CD4-positive, alpha-beta T cell treated with Interleukin-6 at 100 ng/mL for 8 hours (primary cell): ENCODE data around the gene DCTN4.
"Not testable (repeated sequence)": the region's sequence is repeated elsewhere in the genome, so short reads cannot be mapped to it uniquely, and the experiment has no call there.

Experiments
- DNase-seq: peaks from one replicate; pipeline ENCODE4 v3.0.0-alpha.2; 2020; ENCODE audit warnings: mixed read lengths, low spot score

The DCTN4 gene

DNA sequence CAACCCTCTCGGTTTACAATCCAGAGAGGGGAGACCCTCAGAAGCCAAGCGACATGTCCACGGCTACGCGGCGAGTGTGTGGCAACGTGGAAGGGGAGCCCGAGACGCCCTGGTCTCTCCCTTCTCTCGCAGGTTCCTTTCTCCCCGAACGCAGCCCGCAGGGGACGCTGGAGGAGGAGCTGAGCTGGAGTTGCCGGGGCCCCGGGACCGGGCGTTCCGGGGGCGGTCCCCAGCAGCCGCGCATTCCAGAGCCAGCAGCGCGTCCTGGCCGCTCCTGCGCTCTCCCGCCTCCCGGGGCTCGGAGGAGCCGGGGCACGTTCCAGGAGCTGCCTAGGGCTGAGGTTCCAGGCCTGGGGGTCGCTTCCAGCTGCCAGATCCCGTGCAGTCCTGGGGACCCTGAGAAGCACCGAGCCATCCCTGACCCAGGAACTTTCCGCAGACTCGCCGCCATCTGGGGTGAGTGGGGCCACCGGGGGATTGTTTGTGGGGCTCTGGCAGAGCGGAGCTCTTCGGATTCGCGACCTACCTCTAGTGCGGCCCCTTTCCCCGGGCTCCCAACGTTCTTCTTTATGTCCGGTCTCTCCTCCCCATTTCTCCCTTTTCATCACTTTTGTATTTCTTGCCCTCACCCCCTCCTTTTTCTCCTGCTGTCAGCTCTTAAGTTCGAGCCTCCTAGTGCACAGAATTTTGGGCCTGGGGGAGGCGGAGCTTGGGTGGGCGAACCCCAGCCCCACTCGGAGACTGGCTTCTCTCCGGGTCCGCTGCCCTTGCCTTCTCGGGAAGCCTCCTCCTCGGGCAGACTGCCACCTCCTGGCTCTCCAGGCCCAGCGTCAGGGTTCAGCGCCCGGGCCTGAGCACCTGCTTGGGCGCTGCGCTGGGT, 19.9 kb upstream of the DCTN4 start, which contains the start of gene SMIM3:
TSS of gene SMIM3 (plus strand) at position 241 of the 880 bp plus-strand sequence. CDS start 16,684 bp downstream, outside the sequence.
- DNase-seq = peak; percentile 71

DNA sequence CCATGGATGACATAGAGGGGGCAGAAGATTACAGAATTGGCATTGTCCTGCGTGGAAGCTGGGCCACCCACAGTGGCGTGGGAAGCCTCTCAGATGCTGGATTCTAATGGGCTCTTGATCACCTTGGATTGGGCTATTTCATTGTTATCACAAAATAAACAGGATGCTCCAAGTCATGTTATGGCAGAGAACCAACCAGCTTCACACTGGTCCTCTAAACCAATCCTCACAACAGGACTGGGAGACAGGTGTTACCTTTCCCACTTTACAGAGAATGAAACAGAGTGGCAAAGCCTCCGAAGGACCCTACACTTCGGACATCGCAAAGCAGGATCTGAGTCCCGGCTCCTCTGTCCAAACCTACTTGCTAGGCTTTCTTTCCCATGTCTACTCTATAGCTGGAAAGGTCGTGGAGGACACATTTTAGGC, 19.3 kb upstream of the DCTN4 start:
- DNase-seq = no peak

DNA sequence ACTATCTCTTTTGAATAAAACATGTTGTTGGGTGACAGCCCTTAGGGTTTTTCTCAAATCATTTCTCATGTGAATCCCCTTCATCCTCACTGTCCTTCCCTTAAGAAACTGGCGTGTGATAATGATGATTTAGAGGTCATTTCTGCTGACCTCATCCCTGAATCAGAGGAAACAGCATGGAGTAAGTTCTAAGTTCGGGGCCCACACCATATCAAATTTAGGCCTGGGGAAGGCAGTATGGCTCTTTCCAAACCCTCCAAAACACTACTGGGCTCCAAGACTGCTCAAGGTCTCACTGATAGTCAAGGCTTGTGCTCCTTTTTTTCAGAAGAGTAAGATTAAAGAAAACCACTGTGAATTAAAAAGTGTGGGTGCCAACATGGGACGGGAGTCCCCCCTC, 18.9 kb upstream of the DCTN4 start:
- no peak for DNase-seq

DNA sequence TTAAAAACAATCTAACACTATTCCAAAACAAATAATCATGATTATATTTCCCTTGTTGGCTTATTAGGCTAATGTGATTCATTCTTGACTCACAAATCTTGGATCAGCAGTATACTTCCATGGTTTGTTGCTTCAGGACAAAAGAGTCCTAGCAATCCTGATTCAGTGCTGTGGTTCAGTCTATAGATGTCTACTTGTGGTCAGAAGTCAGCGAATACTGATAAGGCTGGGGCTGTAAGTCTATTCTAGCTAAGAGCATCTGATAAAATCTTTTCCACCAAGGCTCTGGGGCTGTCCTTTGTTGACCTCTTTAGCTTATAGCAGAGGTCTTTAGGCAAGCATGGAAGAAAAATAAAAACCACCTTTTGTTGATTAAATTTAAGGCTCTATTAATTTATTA, 15.3 kb upstream of the DCTN4 start:
- no peak for DNase-seq

DNA sequence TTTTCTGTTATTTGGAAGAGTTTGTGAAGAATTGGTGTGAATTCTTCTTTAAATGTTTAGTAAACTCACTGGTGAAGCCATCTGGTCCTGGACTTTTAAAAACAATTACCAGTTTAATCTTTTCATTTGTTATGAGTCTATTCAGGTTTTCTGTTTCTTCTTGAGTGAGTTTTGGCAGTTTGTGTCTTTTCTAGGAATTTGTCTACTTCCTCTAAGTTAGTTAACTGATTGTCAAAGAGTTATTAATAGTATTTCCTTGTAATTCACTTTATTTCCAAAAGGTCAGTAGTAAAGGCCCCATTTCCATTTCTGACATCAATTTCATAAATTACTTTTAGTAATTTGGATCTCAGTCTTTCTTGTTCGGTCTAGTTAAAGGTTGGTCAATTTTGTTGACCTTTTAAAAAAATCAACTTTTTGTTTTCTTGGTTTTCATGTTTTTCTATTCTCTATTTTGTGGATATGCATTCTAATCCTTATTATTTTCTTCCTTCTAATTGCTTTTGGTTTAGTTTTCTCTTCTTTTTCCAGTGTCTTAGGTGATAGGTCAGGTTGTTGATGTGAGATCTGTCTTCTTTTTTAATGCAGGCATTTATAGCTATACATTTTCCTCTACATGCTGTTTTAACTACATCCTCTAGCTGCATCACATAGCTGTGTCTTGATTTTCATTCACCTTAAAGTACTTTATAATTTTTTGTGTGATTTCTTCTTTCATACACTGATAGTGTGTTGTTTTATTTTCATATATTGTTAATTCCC, 12.4 kb upstream of the DCTN4 start:
- no peak for DNase-seq

DNA sequence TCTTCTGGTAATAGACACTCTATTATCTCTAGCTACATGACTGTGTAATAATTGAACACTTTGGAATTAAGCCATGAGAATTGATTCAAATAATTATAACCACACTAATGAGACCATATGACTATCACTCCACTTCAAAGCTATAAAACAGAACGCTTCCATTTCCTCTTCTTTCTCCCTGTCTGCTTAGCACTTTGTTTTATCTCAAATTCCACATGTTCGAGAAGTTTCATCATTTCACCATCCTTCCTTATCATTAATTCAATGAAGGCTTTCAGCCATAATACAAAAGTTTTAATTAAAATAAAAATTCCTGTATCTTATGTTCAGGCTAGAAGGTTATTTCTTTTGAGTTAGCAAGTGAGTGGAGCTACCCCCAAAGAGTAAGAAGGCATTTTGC, 7.4 kb upstream of the DCTN4 start:
- no peak for DNase-seq

DNA sequence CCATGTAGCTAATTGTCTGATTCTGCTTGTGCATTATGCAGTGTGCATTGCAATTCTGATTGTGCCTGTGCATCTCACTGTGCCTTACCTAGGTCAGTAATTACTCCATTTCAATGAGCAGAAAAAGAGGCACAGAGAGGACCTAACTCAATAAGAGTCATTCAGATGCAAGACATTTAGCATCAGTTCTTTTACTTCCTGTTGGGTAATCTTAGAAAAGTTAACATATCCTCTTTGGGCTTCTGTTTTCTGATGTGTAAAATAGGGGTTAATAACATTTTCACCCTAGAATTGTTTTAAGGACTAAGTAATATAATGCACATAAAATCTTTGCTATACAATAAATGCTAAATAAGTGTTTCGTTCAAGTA, 7.0 kb upstream of the DCTN4 start:
- no peak for DNase-seq

DNA sequence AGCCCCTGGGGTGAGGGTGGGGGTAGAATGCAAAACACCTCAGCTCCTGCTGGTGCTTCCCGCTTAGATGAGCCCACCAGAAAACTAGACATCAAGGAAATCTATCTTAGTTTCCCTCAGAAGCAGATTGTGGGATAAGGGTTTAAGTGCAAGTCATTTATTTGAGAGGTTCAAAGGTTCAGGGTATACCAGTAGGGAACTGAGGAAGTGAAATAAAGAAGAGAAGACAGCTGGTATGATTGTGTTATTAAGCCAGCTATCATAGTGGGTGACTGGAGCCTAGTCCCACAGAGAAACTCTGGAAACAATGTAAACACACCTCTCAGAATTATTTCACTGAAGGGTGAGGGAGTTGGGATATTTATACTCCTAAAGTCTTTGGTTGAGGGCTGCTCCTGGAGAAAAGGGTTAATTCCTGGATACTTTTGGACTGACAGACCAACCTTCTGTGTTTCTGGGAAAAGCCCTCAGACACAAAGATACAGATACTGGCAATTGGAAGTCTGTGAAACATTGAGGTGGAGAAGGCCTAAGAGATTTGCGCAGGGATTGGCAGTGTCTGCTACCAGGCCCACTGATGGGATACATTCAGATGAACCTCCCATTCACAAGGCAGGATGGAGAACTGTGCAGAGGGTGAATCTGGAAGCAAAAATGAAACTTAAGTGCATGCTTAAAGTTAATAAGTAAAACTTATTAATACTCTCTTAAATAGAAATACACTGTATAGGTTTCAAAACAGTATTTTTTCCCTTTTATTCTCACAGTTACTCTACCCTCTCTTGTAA, 6.4 kb upstream of the DCTN4 start:
- no peak for DNase-seq

DNA sequence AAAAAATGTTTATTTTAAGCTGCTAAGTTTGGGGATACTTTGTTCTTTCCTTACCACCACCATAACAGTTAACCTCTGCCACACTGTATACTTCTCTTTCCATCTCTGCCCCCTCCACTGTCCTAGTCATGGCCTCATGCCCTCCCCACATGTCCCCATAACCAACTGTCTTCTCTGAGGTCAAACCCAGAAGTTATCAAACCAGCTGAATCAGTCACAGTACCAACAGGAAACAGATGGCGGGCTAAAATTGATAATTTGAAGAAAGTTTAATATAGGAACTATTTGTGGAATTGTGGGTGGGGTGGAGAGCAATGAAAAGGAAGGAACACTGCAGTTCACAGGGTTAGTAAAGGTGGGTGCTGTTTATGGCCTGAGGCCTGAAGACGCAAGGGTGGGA, 5.7 kb upstream of the DCTN4 start:
- no peak for DNase-seq

DNA sequence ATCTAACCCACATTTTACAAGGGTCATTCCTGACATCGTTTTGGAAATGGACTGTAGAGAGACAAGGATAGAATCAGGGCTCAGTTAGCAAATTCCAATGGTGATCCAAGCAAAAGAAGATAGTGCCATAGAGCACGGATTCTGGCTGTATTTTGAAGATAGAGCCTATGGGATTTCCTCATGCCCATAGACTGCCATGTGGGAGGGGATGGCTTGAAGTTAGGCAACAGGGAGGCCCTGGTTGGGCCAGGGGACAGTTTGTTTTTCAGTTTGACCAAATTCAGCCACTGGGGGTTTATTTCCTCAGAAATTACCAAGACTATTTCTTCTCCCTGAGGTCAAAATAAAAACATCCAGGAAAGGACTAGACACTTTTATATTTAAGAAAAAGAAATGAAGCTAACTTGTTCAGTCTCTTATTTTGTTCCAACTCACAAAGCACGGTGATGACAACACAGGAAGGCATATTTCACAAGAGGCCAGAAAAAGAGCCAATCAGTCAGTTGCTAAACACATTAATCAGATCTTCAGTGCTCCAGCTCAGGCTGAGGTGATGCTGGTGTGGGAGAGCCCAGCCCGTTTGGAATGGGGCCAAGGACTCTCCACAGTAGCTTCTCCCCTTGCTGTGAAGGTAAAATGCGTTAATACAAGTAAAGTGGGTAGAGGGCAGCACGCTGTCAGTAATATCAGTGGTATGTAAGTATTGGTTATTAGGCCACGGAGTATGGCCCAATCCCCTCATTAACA, 4.4 kb upstream of the DCTN4 start:
- DNase-seq = no peak

DNA sequence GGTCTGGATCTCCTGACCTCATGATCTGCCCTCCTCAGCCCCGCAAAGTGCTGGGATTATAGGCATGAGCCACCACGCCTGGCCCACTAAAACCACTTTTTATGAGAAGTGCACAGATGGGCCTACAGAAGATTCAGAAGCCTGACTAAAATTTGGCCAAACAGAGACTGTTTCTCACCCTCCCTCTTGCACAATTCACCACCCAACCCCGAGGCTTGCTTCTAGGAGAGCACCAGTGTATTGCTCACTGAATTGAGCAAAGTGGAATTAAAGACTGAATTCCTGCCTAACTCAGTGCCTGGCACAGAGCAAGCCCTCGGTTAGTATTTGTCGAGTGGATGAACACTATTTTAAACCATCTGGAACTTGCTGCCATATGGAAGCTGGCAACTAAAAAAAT, 3.4 kb upstream of the DCTN4 start:
- DNase-seq = no peak

DNA sequence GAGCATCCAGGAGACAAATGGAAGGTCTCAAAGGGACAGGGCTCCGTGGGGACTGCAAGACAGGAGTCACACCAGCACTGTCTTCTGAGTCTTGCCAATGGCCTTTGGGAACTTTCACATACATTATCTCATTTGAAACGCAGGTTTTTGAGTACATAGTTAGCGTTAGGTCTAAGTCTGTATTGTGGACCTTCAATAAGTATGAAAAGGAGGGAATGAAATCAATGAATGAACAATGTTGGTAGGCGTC, 442 bp upstream of the DCTN4 start:
- no peak for DNase-seq

DNA sequence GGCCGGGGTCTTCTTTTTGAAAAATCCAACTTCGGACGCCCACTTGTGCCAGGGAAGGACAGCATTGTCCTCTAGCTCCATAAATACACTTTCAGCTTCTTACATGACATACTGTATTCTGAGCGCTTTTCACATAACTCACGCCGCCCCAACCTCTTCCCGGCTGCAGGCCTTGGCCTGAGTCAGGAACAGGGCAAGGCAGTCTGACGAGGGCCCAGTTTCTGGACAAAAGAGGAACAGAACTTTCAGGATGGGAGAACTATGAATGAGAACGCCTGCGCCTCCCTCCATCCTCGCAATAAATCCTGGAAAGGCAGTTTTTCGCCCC, 650 bp downstream of the DCTN4 start:
- DNase-seq = no peak

DNA sequence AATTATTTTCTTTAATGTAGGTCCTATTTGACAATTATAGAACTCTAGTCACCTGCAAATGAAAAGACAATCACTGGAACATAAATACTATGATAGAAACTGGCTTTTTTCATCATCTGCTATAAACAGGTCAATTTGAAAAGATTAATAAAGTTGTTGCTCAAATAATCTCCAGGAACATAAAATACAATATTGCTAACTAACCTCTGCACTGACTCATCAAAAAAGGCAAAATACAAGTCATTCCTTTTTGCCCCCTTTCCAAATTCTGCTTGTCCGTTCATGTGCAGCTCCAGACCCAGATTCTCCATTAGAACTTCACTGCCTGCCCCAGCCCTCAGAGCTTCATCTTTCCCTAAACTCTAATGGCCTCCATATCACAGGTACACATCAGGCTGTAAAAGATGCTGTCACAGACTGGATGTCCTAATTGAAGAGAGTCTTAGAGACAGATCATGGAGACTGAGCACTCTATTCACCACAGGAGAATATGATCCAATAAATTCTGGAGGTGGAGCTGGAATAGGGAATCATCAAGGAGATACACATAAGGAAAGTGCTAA, 1.6 kb downstream of the DCTN4 start:
- no peak for DNase-seq

DNA sequence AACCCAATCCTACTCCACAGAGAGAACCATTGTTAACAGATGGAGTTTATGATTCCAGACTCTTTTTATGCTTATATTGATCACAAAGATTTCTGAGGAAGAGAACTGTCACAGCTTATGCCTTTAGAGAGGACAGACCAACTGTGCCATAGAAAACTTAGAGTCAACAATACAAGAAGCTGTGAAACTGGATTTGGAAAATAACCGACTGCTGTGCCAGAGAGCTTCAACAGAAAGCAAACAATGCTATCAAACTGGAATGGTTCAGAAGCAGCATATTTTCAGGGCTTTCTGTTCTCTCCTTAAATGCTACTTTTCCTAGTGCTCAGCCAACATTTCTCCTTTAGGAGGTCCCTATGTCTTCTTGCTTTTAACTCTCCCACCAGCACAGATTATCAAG, 5.0 kb downstream of the DCTN4 start:
- no peak for DNase-seq

DNA sequence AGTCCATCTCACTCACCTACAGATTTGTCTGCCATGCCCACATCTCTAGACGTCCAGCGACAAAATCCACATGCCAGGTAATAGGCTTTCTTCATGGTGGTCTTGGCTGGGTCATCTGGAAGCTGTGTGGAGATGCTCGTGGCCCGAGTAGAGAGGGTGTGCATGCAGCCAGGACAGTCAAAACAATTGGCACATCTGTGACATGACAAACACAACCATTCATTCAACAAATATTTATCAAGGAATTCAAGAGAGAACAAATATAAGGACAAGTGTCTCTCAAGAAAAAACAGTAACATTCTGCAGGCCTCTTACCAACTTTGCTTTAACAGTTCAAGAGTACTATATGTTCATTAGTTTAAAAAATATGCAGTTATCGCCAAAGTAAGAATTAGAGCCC, 5.4 kb downstream of the DCTN4 start:
- DNase-seq = no peak

DNA sequence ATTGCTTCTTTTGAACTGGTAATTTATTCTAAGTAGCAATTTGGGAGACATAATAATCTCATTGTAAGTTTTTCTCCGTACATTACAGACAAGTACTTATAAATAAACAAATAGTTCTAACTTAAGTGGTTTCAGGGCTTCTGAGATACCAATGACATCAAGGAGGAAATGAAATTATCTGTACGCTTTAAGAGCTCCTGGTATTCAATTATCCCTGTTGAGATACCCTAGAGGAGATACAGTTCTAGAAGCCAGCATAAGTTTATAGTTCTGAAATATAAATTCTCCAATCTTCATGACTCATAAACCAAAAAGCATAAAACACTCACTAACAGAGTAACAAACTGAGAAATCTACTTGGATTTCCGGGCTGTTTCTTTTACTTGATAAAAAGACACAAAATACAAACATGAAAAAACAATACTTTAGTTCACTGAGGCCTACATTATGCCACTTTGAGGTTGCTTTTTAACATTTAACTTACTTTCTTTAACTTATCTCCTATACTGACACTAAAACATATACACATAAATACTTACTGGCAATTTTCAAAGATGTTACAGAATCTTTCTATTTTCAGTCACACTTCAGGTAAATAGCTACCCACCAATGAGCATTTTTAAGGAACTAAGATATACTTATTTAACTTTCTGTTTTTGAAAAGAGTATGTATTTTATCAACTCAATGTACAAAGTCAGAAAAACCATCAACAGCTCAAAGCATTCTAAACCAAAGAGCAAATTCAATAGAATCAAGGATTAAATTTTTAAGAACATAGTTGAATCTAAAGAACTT, 7.5 kb downstream of the DCTN4 start:
- no peak for DNase-seq

DNA sequence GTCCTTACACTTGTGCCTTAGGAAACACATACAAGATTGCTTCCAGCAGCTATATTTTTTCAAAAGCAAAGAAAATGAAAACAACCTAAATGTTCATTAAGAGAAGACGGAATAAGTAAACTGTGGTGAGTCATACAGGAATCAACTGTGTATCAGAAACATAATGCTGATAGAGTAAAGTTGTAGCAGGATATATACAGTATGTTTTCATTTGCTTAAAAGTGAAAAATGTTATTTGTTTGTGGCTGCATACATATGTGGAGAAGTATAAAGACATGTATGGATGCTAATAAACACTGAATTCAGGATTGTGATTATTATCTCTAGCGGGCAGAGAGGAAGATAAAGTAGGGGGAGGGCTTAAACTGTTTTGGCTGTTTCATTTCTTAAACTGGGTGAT, 8.3 kb downstream of the DCTN4 start:
- no peak for DNase-seq

DNA sequence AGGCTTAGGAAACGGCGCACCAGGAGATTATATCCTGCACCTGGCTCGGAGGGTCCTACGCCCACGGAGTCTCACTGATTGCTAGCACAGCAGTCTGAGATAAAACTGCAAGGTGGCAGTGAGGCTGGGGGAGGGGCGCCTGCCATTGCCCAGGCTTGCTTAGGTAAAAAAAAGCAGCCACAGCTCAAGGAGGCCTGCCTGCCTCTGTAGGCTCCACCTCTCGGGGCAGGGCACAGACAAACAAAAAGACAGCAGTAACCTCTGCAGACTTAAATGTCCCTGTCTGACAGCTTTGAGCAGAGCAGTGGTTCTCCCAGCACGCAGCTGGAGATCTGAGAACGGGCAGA, 15.7 kb downstream of the DCTN4 start:
- not testable (repeated sequence) for DNase-seq

DNA sequence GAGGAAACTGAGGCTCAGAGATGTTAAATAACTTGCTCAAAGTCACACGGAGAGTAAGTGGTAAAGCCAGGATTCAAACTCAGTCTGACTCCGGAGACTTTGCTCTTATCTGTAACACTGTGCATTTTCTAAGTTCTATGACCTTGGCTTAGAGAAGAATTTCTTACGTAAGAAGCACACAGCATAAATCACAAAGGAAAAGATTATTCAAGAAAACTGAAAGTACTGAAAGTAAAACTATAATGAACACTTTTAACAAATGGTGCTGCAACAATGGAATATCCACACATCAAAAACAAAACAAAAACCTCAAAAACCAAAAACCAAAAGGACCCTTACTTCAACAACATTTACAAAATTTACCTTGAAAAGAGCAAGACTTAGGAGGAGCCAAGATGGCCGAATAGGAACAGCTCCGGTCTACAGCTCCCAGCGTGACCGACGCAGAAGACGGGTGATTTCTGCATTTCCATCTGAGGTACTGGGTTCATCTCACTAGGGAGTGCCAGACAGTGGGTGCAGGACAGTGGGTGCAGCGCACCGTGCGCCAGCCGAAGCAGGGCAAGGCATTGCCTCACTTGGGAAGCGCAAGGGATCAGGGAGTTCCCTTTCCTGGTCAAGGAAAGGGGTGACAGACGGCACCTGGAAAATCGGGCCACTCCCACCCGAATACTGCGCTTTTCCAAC, 16.2 kb downstream of the DCTN4 start:
- not testable (repeated sequence) for DNase-seq

DNA sequence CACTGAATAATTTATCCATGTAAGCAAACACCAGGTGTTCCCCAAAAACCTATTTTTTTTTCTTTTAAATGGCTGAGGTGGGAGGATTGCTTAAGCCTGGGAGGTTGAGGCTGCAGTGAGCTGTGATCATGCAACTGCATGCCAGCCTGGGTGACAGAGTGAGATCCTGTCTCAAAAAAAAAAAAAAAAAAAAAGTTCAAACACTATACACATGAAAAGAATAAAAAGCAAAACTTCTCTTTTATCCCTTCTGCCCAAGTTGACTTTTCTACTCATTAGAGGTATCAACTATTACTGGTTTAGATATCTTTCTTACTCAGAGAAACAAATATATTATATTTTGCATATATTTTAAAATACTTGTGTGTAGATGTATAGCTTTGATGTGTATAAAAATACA, 17.8 kb downstream of the DCTN4 start:
- DNase-seq = no peak
